GM10266 (cell line): ENCODE measurements around the gene BMERB1.
"Not testable (repeated sequence)": the region's sequence is repeated elsewhere in the genome, so short reads cannot be mapped to it uniquely, and the experiment has no call there.

ENCODE experiments used
- DNase-seq: peaks from one replicate; pipeline ENCODE4 v3.0.0; 2012; ENCODE audit errors: extremely low spot score
- CTCF ChIP-seq: IDR thresholded peaks from 2 replicates; pipeline ENCODE4 v1.5.1; 2012; ENCODE audit warnings: mild to moderate bottlenecking, low read depth; ENCODE audit not compliant: control insufficient read depth, insufficient read depth; ENCODE audit errors: missing control alignments

BMERB1 gene

GRCh38 chr16:15606518-15607220 is 172.3 kb downstream of the BMERB1 start:
- no peak for TF ChIP-seq CTCF

GRCh38 chr16:15607221-15607699 is 172.9 kb downstream of the BMERB1 start:
- DNase-seq, result not testable (repeated sequence)

More at GRCh38 chr16:15606518-15607220, 172.3 kb downstream of the BMERB1 start:
- no peak for DNase-seq

GRCh38 chr16:15607700-15608396 is 173.5 kb downstream of the BMERB1 start:
- TF ChIP-seq CTCF, result no peak
- no peak for DNase-seq

- no peak for TF ChIP-seq CTCF
- DNase-seq, result no peak
Measured at GRCh38 chr16:15608398-15609285, 174.3 kb downstream of the BMERB1 start.

GRCh38 chr16:15609286-15609649 is 174.9 kb downstream of the BMERB1 start:
- no peak for TF ChIP-seq CTCF
- DNase-seq, result no peak

GRCh38 chr16:15610369-15610871 is 176.0 kb downstream of the BMERB1 start:
- no peak for TF ChIP-seq CTCF
- DNase-seq, result no peak

- no peak for DNase-seq
- TF ChIP-seq CTCF, result no peak
Measured at GRCh38 chr16:15611610-15612009, 177.2 kb downstream of the BMERB1 start.
